ENCODE measurements around the gene HINT1. TPM values are rescaled to one million over a fixed set of nuclear protein-coding genes. Genes with fewer than 3 reads are reported as not detected.

HINT1 gene
- total and polyA plus RNA-seq, 9 of the 15 experiments (the other 6 are each of a cell fraction or from before 2014, with no cell fraction given), result 296 to 1,027 (median 500) TPM

- TF ChIP-seq, protein P1, sequence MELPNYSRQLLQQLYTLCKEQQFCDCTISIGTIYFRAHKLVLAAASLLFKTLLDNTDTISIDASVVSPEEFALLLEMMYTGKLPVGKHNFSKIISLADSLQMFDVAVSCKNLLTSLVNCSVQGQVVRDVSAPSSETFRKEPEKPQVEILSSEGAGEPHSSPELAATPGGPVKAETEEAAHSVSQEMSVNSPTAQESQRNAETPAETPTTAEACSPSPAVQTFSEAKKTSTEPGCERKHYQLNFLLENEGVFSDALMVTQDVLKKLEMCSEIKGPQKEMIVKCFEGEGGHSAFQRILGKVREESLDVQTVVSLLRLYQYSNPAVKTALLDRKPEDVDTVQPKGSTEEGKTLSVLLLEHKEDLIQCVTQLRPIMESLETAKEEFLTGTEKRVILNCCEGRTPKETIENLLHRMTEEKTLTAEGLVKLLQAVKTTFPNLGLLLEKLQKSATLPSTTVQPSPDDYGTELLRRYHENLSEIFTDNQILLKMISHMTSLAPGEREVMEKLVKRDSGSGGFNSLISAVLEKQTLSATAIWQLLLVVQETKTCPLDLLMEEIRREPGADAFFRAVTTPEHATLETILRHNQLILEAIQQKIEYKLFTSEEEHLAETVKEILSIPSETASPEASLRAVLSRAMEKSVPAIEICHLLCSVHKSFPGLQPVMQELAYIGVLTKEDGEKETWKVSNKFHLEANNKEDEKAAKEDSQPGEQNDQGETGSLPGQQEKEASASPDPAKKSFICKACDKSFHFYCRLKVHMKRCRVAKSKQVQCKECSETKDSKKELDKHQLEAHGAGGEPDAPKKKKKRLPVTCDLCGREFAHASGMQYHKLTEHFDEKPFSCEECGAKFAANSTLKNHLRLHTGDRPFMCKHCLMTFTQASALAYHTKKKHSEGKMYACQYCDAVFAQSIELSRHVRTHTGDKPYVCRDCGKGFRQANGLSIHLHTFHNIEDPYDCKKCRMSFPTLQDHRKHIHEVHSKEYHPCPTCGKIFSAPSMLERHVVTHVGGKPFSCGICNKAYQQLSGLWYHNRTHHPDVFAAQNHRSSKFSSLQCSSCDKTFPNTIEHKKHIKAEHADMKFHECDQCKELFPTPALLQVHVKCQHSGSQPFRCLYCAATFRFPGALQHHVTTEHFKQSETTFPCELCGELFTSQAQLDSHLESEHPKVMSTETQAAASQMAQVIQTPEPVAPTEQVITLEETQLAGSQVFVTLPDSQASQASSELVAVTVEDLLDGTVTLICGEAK (IDR thresholded peaks at IDR 0.05), result no peak
- TF ChIP-seq, protein P1 (CRISPR knock-in tag; IDR thresholded peaks at IDR 0.05), result no peak
- TF ChIP-seq ZC3H4 (CRISPR knock-in tag; IDR thresholded peaks at IDR 0.05; ENCODE audit: borderline replicate concordance), result no peak
- no peak for TF ChIP-seq ARID3B (CRISPR knock-in tag; IDR thresholded peaks at IDR 0.05; ENCODE audit: borderline replicate concordance)
- peak; percentile 82 for TF ChIP-seq GATA2 (CRISPR knock-in tag; IDR thresholded peaks at IDR 0.05)
- peak; percentile 52; the same call in 1 of the 2 replicates for TF ChIP-seq RB1 (IDR thresholded peaks at IDR 0.05; ENCODE audit: low read depth)
- peak; percentile 33; the same call in 1 of the 2 replicates for TF ChIP-seq RNF2 (IDR thresholded peaks at IDR 0.05)
- peak; percentile 86 for TF ChIP-seq RBFOX2 (IDR thresholded peaks at IDR 0.05; ENCODE audit: low read depth, low read length)
- peak in 1 of 2 experiments; percentile 68; a peak in 3 of 4 replicates for TF ChIP-seq MAZ (CRISPR knock-in tag; conservative IDR thresholded peaks at IDR 0.05 in 1 of 2, IDR thresholded peaks at IDR 0.05 in 1 of 2)
- no peak for TF ChIP-seq RBM34 (IDR thresholded peaks at IDR 0.05; ENCODE audit: borderline replicate concordance, insufficient read depth, low read length)
- TF ChIP-seq ZFP91 (CRISPR knock-in tag; IDR thresholded peaks at IDR 0.05), result peak; percentile 44; the same call in 1 of the 2 replicates
- no peak for TF ChIP-seq NONO (IDR thresholded peaks at IDR 0.05; ENCODE audit: low read depth in 2 of 2, low read length in 1 of 2)
- no peak for TF ChIP-seq STAT5B (CRISPR knock-in tag; IDR thresholded peaks at IDR 0.05)
- no peak for TF ChIP-seq SMARCA5 (IDR thresholded peaks at IDR 0.05)
These were observed at the start of gene HINT1 (continued) for GRCh38 chr5:131165119-131165727.

Data from K562 (cell line).